ACC112 (cell line): ENCODE results near the gene BTBD16.

Experiments
- H2AFZ ChIP-seq: fragments of 200-600 bp; sonication (generic); one replicate; pipeline ENCODE4 v1.6.0; 2017; ENCODE audit warnings: antibody characterized with exemption, low read length; ENCODE audit not compliant: unreplicated experiment
- H3K27ac ChIP-seq: fragments of 200-600 bp; sonication (generic); 2 replicates; pipeline ENCODE4 v1.5.1; 2014; ENCODE audit warnings: low read depth, mild to moderate bottlenecking, antibody characterized with exemption, low read length, moderate library complexity
- H3K27me3 ChIP-seq: fragments of 200-600 bp; sonication (generic); 2 replicates; pipeline ENCODE4 v1.6.1; 2014; ENCODE audit warnings: mild to moderate bottlenecking, antibody characterized with exemption, low read length, moderate library complexity, mixed read lengths; ENCODE audit not compliant: insufficient read depth
- H3K36me3 ChIP-seq: fragments of 200-600 bp; sonication (generic); 2 replicates; pipeline ENCODE4 v1.6.1; 2016; ENCODE audit warnings: mild to moderate bottlenecking, antibody characterized with exemption, low read length, moderate library complexity, mixed read lengths; ENCODE audit not compliant: insufficient read depth
- H3K4me1 ChIP-seq: fragments of 200-600 bp; sonication (generic); one replicate; pipeline ENCODE4 v1.6.1; 2016; ENCODE audit warnings: low read length, mixed read lengths; ENCODE audit not compliant: insufficient read depth, unreplicated experiment, control insufficient read depth
- H3K4me3 ChIP-seq: fragments of 200-600 bp; sonication (generic); 2 replicates; pipeline ENCODE4 v1.5.1; 2014; ENCODE audit warnings: mild to moderate bottlenecking, low read depth, low read length
- H3K79me2 ChIP-seq: fragments of 200-600 bp; sonication (generic); one replicate; pipeline ENCODE4 v1.6.0; 2016; ENCODE audit warnings: low read length; ENCODE audit not compliant: control insufficient read depth, unreplicated experiment, insufficient read depth

Gene BTBD16

GRCh38 chr10:122271076-122271475 lies at the start of gene BTBD16:
BTBD16 (plus strand) TSS chr10:122271296; CDS start chr10:122275082, 3,786 bp downstream.
- H3K36me3 ChIP-seq: no peaks in the 10 kb centered on the region
- H3K27me3 ChIP-seq: no peaks in the 10 kb centered on the region
- H3K4me1 ChIP-seq: peaks cover 7% of the 10 kb centered on the region
- H3K4me3 ChIP-seq: no peak within 1 kb of the TSS
- no peak within 1 kb of the TSS for H3K27ac ChIP-seq
- H2AFZ ChIP-seq: no peak within 1 kb of the TSS
- H3K79me2 ChIP-seq: no peaks in the 10 kb centered on the region

GRCh38 chr10:122221958-122222357 lies 49.1 kb upstream of the BTBD16 start:
- Histone ChIP-seq H3K79me2 (no peaks in the 10 kb centered on the region), H3K27me3 (no peaks in the 10 kb centered on the region), H3K4me3 (no peak overlapping the region), H3K27ac (no peak overlapping the region), H3K4me1 (no peaks in the 10 kb centered on the region), H2AFZ (no peak overlapping the region), H3K36me3 (no peaks in the 10 kb centered on the region)

- no peak overlapping the region for H3K4me3 ChIP-seq
These were observed 48.5 kb upstream of the BTBD16 start for GRCh38 chr10:122222638-122223037.

GRCh38 chr10:122224159-122224558 lies 46.9 kb upstream of the BTBD16 start:
- H3K27ac ChIP-seq: no peak overlapping the region
- no peaks in the 10 kb centered on the region for H3K27me3 ChIP-seq
- H3K36me3 ChIP-seq: no peaks in the 10 kb centered on the region
- H3K79me2 ChIP-seq: no peaks in the 10 kb centered on the region
- H3K4me3 ChIP-seq: no peak overlapping the region
- no peaks in the 10 kb centered on the region for H3K4me1 ChIP-seq
- H2AFZ ChIP-seq: no peak overlapping the region

More at GRCh38 chr10:122222638-122223037, 48.5 kb upstream of the BTBD16 start:
- H3K4me1 ChIP-seq: no peaks in the 10 kb centered on the region
- H3K27ac ChIP-seq: no peak overlapping the region
- no peaks in the 10 kb centered on the region for H3K36me3 ChIP-seq
- H3K27me3 ChIP-seq: no peaks in the 10 kb centered on the region
- no peak overlapping the region for H2AFZ ChIP-seq
- no peaks in the 10 kb centered on the region for H3K79me2 ChIP-seq

- Histone ChIP-seq H3K36me3 (no peaks in the 10 kb centered on the region), H3K27ac (no peak overlapping the region), H3K4me3 (no peak overlapping the region), H3K4me1 (no peaks in the 10 kb centered on the region), H3K27me3 (no peaks in the 10 kb centered on the region), H2AFZ (no peak overlapping the region), H3K79me2 (no peaks in the 10 kb centered on the region)
These were observed 45.8 kb upstream of the BTBD16 start for GRCh38 chr10:122225330-122225729.

- H3K4me1 ChIP-seq: no peaks in the 10 kb centered on the region
- no peak overlapping the region for H2AFZ ChIP-seq
- no peaks in the 10 kb centered on the region for H3K79me2 ChIP-seq
- H3K4me3 ChIP-seq: no peak overlapping the region
- no peaks in the 10 kb centered on the region for H3K36me3 ChIP-seq
- H3K27ac ChIP-seq: no peak overlapping the region
- H3K27me3 ChIP-seq: no peaks in the 10 kb centered on the region
These were observed 43.3 kb upstream of the BTBD16 start for GRCh38 chr10:122227754-122228153.

- Histone ChIP-seq H3K27ac (no peak overlapping the region), H3K27me3 (no peaks in the 10 kb centered on the region), H3K36me3 (no peaks in the 10 kb centered on the region), H3K4me3 (no peak overlapping the region), H3K79me2 (no peaks in the 10 kb centered on the region), H3K4me1 (no peaks in the 10 kb centered on the region), H2AFZ (no peak overlapping the region)
These were observed 41.4 kb upstream of the BTBD16 start for GRCh38 chr10:122229666-122230065.

- no peaks in the 10 kb centered on the region for H3K4me1 ChIP-seq
- H3K36me3 ChIP-seq: no peaks in the 10 kb centered on the region
- no peaks in the 10 kb centered on the region for H3K27me3 ChIP-seq
- H3K79me2 ChIP-seq: no peaks in the 10 kb centered on the region
- H3K27ac ChIP-seq: no peak overlapping the region
- H3K4me3 ChIP-seq: no peak overlapping the region
- no peak overlapping the region for H2AFZ ChIP-seq
These were observed 40.9 kb upstream of the BTBD16 start for GRCh38 chr10:122230222-122230621.

- Histone ChIP-seq H2AFZ (no peak overlapping the region), H3K27me3 (no peaks in the 10 kb centered on the region), H3K79me2 (no peaks in the 10 kb centered on the region), H3K36me3 (no peaks in the 10 kb centered on the region), H3K4me1 (no peaks in the 10 kb centered on the region), H3K4me3 (no peak overlapping the region), H3K27ac (no peak overlapping the region)
These were observed 38.3 kb upstream of the BTBD16 start for GRCh38 chr10:122232769-122233168.

- no peak overlapping the region for H3K4me3 ChIP-seq
- H3K27ac ChIP-seq: no peak overlapping the region
- no peaks in the 10 kb centered on the region for H3K27me3 ChIP-seq
- H3K4me1 ChIP-seq: no peaks in the 10 kb centered on the region
- H3K79me2 ChIP-seq: no peaks in the 10 kb centered on the region
- no peaks in the 10 kb centered on the region for H3K36me3 ChIP-seq
- H2AFZ ChIP-seq: no peak overlapping the region
These were observed 37.2 kb upstream of the BTBD16 start for GRCh38 chr10:122233857-122234348.

GRCh38 chr10:122234416-122234815 lies 36.7 kb upstream of the BTBD16 start:
- Histone ChIP-seq H3K27me3 (no peaks in the 10 kb centered on the region), H3K27ac (no peak overlapping the region), H2AFZ (no peak overlapping the region), H3K4me1 (no peaks in the 10 kb centered on the region), H3K4me3 (no peak overlapping the region), H3K36me3 (no peaks in the 10 kb centered on the region), H3K79me2 (no peaks in the 10 kb centered on the region)
